GM12892 (cell line): ENCODE data around the gene CCDC6.
"Not testable (repeated sequence)": the region's sequence is repeated elsewhere in the genome, so short reads cannot be mapped to it uniquely, and the experiment has no call there.

Experiments
- POLR2A ChIP-seq: IDR thresholded peaks from 2 replicates; pipeline ENCODE4 v1.6.1; 2011; ENCODE audit warnings: low read depth, low read length, control low read depth
- POLR2AphosphoS5 ChIP-seq: IDR thresholded peaks from 2 replicates; pipeline ENCODE4 v1.6.1; 2011; ENCODE audit warnings: low read depth, low read length, control low read depth

- TF ChIP-seq POLR2AphosphoS5, POLR2A: not testable (repeated sequence)
Observed at GRCh38 chr10:59744762-59745161, 161.6 kb downstream of the CCDC6 start.
